ENCODE measurements around the gene PPP1R12C. TPM values are rescaled to one million over a fixed set of nuclear protein-coding genes. Genes with fewer than 3 reads are reported as not detected.

The PPP1R12C gene
- polyA plus RNA-seq, 3 donors, result 2.1 to 206 (median 2.6) TPM

DNA sequence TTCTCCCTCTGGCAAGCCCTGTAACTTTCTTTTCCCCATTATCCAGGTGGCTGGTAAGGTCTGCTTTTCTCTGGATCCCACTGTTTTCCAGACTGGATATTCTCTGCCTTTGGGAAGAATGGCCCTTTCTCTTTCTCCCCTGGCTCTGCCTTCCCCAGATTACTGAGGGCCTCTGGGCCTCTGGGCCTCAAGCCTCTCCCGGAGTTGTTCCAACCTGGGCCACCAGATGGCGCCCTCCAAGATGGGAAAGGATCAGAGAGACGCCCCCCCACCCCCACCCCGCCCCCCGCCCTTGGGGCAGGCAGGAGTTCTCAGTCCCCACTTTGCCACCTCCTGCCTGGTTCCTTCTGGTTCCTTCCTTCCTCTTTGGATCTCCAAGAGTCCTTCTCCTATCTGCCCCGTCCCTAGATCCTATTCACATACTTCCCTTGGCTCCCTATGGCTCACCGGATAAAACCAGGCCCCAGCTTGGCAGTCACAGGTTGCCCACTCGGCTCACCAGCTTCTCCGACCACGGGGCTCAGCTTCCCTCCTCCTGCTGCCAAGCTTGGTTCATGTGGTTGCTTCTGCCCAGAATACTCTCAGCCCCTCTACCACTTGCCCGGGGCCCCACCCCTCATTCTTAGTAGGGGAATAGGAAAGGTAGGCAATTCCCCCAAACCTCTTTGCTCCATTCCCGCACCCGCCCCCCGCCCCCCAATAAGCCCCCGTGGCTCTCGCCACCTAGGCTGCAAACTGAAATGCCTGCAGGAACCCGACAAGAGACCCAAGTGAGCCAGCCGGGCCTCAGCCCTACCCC lies 28.7 kb downstream of the PPP1R12C start:
- Mint-ChIP-seq H3K27me3 (ENCODE audit: low read depth in 3 of 3) (peaks cover 47 to 55% (median 52%) of the 10 kb centered on the region in 3 donors), H3K36me3 (peaks cover 34 to 42% of the 10 kb centered on the region in 2 donors), H3K4me1 (peaks cover 26% of the 10 kb centered on the region), H3K4me3 (peak overlapping the region; percentile 44 to 91), H3K27ac (peak overlapping the region in 4 of 7 donors; percentile 40 to 79 (median 52)), H3K9me3 (peaks cover 0 to 17% (median 8%) of the 10 kb centered on the region in 7 donors)
- no peak overlapping the region for H3K9ac ChIP-seq (ENCODE audit: insufficient read depth, low read length, poor library complexity, severe bottlenecking)
- no peaks in the 10 kb centered on the region for H3K79me2 ChIP-seq (ENCODE audit: insufficient read depth, low read length)
- peaks cover 21 to 48% of the 10 kb centered on the region in 2 donors for H3K27me3 ChIP-seq (ENCODE audit: control insufficient read depth in 2 of 2, insufficient read depth in 2 of 2, low read length in 2 of 2)
- H4K20me1 ChIP-seq (ENCODE audit: insufficient read depth, low read length), result peaks cover 72% of the 10 kb centered on the region
- H3K27ac ChIP-seq (ENCODE audit: low read depth in 1 of 2, low read length in 2 of 2), result no peak overlapping the region
- intact Hi-C loops (cut with micrococcal nuclease), result loop anchor here in 1 of 2 donors (10.0 kb wide), 1 partner anchor 76 kb away; the partner anchor contains the start of gene DNAAF3
- H3K4me3 ChIP-seq (replicated peaks in 1 of 3; ENCODE audit: low read depth in 2 of 3, low read length in 3 of 3), result no peak overlapping the region
- peaks cover 0 to 11% of the 10 kb centered on the region in 2 donors for H3K9me3 ChIP-seq (replicated peaks in 1 of 2; ENCODE audit: control insufficient read depth in 1 of 2, insufficient read depth in 1 of 2, low read length in 2 of 2)
- 74% methylated on average over 7 of the region's 18 CpGs for WGBS (ENCODE audit: insufficient coverage)
- peaks cover 22 to 40% of the 10 kb centered on the region in 2 donors for H3K36me3 ChIP-seq (replicated peaks in 1 of 2; ENCODE audit: control insufficient read depth in 1 of 2, insufficient read depth in 2 of 2, low read length in 2 of 2)
- no peak overlapping the region for H2AFZ ChIP-seq (ENCODE audit: insufficient read depth, low read depth, low read length, poor library complexity, severe bottlenecking)
- TF ChIP-seq, protein P1, sequence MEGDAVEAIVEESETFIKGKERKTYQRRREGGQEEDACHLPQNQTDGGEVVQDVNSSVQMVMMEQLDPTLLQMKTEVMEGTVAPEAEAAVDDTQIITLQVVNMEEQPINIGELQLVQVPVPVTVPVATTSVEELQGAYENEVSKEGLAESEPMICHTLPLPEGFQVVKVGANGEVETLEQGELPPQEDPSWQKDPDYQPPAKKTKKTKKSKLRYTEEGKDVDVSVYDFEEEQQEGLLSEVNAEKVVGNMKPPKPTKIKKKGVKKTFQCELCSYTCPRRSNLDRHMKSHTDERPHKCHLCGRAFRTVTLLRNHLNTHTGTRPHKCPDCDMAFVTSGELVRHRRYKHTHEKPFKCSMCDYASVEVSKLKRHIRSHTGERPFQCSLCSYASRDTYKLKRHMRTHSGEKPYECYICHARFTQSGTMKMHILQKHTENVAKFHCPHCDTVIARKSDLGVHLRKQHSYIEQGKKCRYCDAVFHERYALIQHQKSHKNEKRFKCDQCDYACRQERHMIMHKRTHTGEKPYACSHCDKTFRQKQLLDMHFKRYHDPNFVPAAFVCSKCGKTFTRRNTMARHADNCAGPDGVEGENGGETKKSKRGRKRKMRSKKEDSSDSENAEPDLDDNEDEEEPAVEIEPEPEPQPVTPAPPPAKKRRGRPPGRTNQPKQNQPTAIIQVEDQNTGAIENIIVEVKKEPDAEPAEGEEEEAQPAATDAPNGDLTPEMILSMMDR (IDR thresholded peaks at IDR 0.05), result peak; percentile 96
- peaks cover 18 to 21% of the 10 kb centered on the region in 2 donors for H3K4me1 ChIP-seq (ENCODE audit: control insufficient read depth in 1 of 2, insufficient read depth in 2 of 2, low read length in 2 of 2)
- DNase-seq, result peak; percentile 40 to 57 (median 54)
- H3K4me2 ChIP-seq (replicated peaks; ENCODE audit: extremely low read depth, low read length, poor library complexity, severe bottlenecking), result no peak overlapping the region

GRCh38 chr19:55088021-55088451 lies 29.4 kb downstream of the PPP1R12C start:
- H2AFZ ChIP-seq (ENCODE audit: insufficient read depth, low read depth, low read length, poor library complexity, severe bottlenecking), result no peak overlapping the region
- no peak for DNase-seq
- H3K27ac ChIP-seq (ENCODE audit: low read depth in 1 of 2, low read length in 2 of 2), result no peak overlapping the region
- peaks cover 20 to 21% of the 10 kb centered on the region in 2 donors for H3K4me1 ChIP-seq (ENCODE audit: control insufficient read depth in 1 of 2, insufficient read depth in 2 of 2, low read length in 2 of 2)
- H3K4me2 ChIP-seq (replicated peaks; ENCODE audit: extremely low read depth, low read length, poor library complexity, severe bottlenecking), result peak overlapping the region; percentile 62
- H3K9me3 ChIP-seq (replicated peaks in 1 of 2; ENCODE audit: control insufficient read depth in 1 of 2, insufficient read depth in 1 of 2, low read length in 2 of 2), result peaks cover 0 to 11% of the 10 kb centered on the region in 2 donors
- no peaks in the 10 kb centered on the region for H3K79me2 ChIP-seq (ENCODE audit: insufficient read depth, low read length)
- Mint-ChIP-seq H3K27me3 (ENCODE audit: low read depth in 3 of 3) (peaks cover 51 to 62% (median 58%) of the 10 kb centered on the region in 3 donors), H3K27ac (peak overlapping the region in 2 of 7 donors; percentile 56 to 66), H3K9me3 (peaks cover 0 to 20% (median 10%) of the 10 kb centered on the region in 7 donors), H3K4me3 (peak overlapping the region in 1 of 2 donors; percentile 91), H3K36me3 (peaks cover 35 to 42% of the 10 kb centered on the region in 2 donors), H3K4me1 (peaks cover 29% of the 10 kb centered on the region)
- TF ChIP-seq, protein P1 (IDR thresholded peaks at IDR 0.05), result no peak
- no peak overlapping the region for H3K9ac ChIP-seq (ENCODE audit: insufficient read depth, low read length, poor library complexity, severe bottlenecking)
- H3K4me3 ChIP-seq (replicated peaks in 1 of 3; ENCODE audit: low read depth in 2 of 3, low read length in 3 of 3), result peak overlapping the region in 1 of 3 experiments; percentile 61
- whole genome bisulfite sequencing (ENCODE audit: insufficient coverage), result 80% methylated on average over 12 of the region's 12 CpGs
- peaks cover 22 to 39% of the 10 kb centered on the region in 2 donors for H3K36me3 ChIP-seq (replicated peaks in 1 of 2; ENCODE audit: control insufficient read depth in 1 of 2, insufficient read depth in 2 of 2, low read length in 2 of 2)
- H4K20me1 ChIP-seq (ENCODE audit: insufficient read depth, low read length), result peaks cover 72% of the 10 kb centered on the region
- peaks cover 23 to 55% of the 10 kb centered on the region in 2 donors for H3K27me3 ChIP-seq (ENCODE audit: control insufficient read depth in 2 of 2, insufficient read depth in 2 of 2, low read length in 2 of 2)
- intact Hi-C loops (cut with micrococcal nuclease), result loop anchor here in 1 of 2 donors (10.0 kb wide), 1 partner anchor 77 kb away; the partner anchor contains the start of gene DNAAF3
